KOPT-K1 (cell line): ENCODE measurements around the gene PAK1.

ENCODE experiments used
- H3K27ac ChIP-seq: fragments of 200-600 bp; sonication (generic); 2 replicates; pipeline ENCODE4 v1.5.1; 2016; ENCODE audit warnings: antibody characterized with exemption, mild to moderate bottlenecking, low read depth, low read length; ENCODE audit not compliant: poor library complexity, severe bottlenecking
- H3K36me3 ChIP-seq: fragments of 200-600 bp; sonication (generic); 2 replicates; pipeline ENCODE4 v1.5.1; 2017; ENCODE audit warnings: antibody characterized with exemption, mild to moderate bottlenecking, low read length, moderate library complexity; ENCODE audit not compliant: insufficient read depth
- H3K9me3 ChIP-seq: fragments of 200-600 bp; sonication (generic); 2 replicates; pipeline ENCODE4 v1.5.1; 2017; ENCODE audit warnings: antibody characterized with exemption, low read length, mild to moderate bottlenecking; ENCODE audit not compliant: insufficient read depth, poor library complexity, severe bottlenecking

PAK1 gene

DNA sequence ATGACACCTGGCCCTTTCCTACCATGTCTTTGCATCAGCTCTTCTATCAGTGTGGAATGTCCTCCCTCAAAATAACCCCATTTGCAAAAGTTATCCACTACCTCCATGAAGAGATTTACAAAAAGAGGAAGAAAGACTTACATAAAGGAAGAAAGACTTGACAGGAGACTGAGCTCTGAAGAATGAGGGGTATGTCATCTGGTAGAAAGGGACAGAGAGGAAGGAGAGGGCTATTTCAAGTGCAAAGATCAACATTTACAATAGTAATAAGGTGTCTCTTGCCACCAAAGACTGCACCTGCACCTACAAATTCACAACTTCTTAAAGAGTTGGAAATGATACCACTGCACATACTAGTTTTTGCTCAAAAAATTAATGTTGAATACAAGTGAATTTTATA lies 18.2 kb downstream of the PAK1 start:
- H3K36me3 ChIP-seq = no peaks in the 10 kb centered on the region
- H3K9me3 ChIP-seq = no peaks in the 10 kb centered on the region
- no peak overlapping the region for H3K27ac ChIP-seq

DNA sequence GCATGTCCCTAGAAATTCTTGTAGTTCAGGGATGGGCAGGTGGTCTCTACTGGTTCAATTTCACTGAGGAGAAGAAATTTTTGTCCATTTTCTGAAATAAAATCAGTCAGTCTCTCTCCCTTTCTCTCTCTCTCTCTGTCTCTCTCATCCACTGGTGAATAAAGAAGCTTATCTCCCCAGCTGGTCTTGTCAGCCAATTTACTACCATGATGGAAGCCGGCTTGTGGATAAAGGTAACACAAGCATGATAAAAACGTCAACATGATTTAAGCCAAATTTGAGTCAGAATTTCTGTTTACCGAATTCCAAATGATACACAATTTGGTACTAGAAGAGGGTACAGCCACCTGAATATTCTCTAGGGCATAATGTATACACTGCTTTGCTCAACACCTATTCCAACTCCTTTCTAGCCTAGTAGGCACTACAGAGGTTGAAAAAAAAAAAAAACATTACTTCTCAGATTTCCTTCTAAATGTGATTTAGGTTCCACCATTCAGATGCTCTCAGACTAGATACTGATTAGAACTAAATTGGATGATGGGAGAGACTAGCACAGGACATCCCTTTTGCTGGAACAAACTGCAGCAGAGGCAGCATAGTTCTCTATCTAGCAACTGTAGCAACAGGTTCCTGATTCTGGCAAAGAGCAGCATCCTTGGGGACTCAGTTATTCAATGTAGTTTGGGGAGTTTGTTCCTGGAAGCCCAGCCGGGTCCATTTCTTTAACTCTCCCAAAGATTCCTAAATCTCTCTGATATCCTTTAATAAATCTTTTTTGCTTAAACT lies 18.8 kb downstream of the PAK1 start:
- H3K9me3 ChIP-seq = no peaks in the 10 kb centered on the region
- no peak overlapping the region for H3K27ac ChIP-seq
- no peaks in the 10 kb centered on the region for H3K36me3 ChIP-seq

DNA sequence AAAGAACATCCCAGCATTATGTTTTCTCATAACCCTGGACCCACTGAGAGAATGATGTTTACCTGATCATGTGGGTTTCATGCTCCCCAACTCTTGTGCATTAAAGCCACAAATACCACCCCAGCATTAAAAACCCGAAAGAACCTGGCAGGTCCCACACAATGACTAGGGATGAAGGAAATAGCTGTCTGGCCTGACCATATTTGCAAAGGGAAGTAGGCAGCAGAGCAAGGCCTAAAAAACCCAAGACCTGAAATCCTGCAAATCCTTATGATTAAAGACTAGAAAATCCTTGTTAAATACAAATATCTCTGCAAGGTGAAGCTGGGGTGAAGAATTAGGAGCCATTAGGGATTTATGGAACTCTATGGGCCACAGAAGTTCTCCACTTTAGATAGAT lies 23.7 kb downstream of the PAK1 start:
- Histone ChIP-seq H3K27ac (no peak overlapping the region), H3K36me3 (no peaks in the 10 kb centered on the region), H3K9me3 (no peaks in the 10 kb centered on the region)

DNA sequence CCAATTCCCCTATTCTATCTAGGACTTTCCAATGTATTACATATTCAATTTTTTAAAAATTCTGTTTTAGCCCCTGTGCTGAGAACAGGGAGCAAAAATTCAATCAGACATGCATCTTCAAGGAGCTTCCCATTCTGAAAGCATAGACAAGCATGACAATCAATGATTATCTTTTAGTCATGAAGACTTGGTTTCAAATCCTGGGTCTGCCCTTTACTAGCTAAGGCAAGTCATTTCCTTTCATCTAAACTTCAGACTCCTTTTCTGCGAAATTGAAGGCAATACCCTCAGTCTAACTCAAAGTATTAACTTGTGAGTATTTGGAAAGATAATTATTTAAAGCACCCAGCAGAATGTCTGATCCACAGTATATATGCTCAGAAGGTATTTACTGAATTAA lies 24.1 kb downstream of the PAK1 start:
- Histone ChIP-seq H3K9me3 (no peaks in the 10 kb centered on the region), H3K36me3 (no peaks in the 10 kb centered on the region), H3K27ac (no peak overlapping the region)

DNA sequence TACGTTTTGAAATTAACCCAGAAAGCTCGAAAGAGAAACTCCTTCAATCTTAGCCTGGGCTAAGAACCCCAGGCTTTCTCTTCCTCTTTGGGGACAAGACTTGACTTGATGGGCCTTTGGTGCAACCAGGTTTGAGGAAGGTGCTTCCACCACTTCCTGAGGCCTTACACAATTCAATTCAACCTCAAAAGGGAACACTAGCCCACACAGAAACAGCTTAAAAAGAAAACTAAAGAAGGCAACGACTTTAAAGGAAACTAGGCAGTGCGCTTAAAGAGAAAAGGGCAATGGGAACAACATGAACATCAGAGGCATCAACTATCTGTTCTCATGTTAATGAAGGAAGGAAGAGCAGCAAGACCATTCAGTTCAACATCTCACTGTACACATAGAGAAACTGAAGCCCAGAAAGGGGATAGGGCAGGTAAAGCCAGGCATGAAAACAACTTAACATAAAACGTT lies 24.8 kb downstream of the PAK1 start:
- Histone ChIP-seq H3K27ac (peak overlapping the region; percentile 50), H3K9me3 (no peaks in the 10 kb centered on the region)

DNA sequence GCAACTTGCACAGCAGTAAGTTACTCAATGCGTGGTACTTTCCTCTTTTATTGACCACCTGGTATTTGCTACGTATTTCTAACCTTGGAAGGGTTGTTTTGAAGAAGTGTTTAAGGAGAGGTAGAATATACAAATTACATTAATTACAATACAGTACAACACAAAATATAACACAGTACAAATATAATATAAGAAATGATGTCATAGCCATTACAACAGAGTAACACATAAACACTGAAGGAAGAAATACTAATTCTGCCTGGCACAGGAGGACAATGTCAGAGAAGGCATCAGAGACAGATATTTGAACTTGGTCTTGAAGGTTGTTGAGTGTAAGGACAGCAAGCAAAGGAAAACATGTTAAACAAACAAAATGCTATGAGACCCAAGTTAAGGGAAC lies 25.6 kb downstream of the PAK1 start:
- Histone ChIP-seq H3K9me3 (no peaks in the 10 kb centered on the region), H3K27ac (no peak overlapping the region), H3K36me3 (no peaks in the 10 kb centered on the region)

More for the DNA sequence above, 24.8 kb downstream of the PAK1 start:
- H3K36me3 ChIP-seq = no peaks in the 10 kb centered on the region

DNA sequence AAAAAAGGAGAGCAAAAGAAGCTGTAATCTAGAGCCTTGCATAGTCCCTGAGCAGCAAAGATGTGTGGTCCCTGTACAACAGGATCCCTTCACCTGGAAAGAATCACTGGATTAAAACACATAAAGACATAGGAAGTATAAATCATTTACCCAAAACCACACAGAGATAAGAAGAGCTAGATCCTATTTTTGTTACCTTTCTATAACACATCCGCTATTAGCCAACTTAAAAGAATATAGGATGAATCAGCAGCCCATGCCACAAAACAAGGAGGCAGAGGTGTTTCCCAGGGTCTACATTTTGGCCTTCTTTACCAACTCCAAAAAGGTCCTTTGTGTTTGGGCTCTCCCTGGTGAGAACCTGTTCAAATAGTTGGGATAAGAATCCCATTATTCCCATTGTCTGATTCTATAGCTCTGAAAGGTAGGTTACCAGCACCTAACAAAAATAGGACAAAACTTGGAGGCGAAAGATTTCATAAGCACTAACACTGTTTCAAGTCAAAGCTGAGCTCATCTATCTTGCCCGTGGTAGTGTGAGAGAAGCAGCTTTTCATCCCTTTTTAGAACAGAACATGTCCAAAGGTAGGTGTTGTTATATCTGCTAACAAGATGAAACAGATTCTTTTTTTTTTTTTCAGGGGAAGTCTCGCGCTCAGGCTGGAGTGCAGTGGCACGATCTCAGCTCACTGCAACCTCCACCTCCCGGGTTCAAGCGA lies 26.8 kb downstream of the PAK1 start:
- Histone ChIP-seq H3K9me3 (no peaks in the 10 kb centered on the region), H3K36me3 (no peaks in the 10 kb centered on the region), H3K27ac (no peak overlapping the region)

DNA sequence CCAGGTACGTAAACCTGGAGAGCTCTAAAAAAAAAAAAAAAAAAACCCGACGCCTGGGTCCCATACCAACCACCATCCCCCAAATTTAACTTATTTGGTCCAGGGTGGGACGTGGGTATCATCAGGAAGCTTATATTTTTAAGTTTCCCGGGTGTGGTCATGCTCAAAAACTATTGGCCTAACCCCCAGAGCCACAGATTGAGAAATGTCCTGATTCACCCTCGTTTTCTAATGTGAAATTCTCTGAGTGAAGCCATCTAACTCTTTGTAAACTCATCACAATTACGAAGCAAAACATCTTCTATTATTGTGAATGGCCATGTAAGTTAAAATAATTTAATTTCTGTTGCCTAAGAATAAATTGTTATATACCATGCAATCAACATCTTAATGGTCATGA lies 29.6 kb downstream of the PAK1 start:
- Histone ChIP-seq H3K27ac (no peak overlapping the region), H3K36me3 (no peaks in the 10 kb centered on the region), H3K9me3 (no peaks in the 10 kb centered on the region)

DNA sequence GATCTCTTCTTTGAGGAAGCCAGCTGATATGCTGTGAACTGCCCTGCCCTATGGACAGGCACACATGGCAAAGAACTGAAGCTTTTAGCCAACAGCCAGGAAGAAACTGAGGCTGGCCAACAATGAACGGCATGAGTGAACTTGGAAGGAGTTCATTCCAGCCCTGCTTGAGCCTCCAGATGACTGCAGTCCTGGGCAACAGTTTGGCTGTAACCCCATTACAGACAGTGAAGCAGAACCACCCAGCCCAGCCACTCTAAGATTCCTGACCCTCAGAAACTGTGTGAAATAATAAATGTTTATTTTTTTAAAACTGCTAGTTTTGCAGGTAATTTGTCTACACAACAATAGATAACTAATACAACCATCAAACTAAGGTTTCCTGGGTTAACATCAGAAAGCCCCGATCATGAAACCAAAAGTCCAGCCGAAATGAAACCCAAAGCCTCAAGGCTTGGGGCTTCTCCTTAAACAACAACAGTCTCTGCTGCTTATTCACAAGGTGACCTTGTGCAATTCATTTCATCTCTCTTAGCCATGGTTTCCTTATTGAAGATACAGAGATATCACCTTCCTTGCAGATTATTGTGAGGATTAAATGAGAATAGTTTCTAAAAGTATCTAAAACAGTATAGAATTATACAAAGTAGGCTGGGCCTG lies 31.4 kb downstream of the PAK1 start:
- H3K36me3 ChIP-seq = no peaks in the 10 kb centered on the region
- no peak overlapping the region for H3K27ac ChIP-seq

DNA sequence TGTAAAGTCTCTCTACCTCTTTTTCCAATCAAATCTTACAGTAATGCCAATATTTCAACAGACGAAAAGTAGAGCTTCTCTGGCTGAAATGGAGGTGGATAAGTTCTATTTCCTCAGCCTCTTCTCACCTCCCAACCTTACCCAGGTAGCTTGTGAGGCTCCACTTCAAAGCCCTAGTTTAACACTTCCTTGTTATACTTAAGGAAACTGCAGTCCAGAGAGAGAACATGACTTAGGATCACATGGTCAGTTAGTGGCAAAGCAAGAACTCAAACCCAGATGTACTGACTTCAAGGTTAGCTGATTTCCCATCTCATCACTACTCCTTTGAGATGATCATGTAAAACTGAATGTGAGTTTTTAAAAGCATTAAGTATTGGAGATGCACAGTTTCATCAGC lies 32.5 kb downstream of the PAK1 start:
- H3K9me3 ChIP-seq = no peaks in the 10 kb centered on the region
- H3K27ac ChIP-seq = no peak overlapping the region
- no peaks in the 10 kb centered on the region for H3K36me3 ChIP-seq

More for the DNA sequence above, 31.4 kb downstream of the PAK1 start:
- H3K9me3 ChIP-seq = no peaks in the 10 kb centered on the region

DNA sequence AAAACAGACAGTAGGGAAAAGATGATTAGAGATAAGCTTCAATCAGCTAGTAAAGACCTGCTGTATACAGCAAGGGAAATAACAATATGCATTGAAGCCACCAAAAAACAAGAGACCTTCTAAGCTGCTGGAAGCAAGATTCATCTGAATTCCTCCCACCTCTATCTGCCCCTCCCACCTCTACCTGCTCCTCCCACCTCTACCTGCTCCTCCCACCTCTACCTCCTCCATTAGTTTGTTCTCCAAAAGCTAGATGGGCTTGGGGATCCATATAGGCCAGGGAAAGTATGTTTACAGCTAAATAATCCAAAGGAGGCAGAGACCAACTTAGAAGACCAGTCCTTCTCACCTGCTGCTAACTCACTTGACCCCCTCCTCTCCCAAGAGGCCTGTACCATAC lies 33.2 kb downstream of the PAK1 start:
- Histone ChIP-seq H3K27ac (no peak overlapping the region), H3K9me3 (no peaks in the 10 kb centered on the region), H3K36me3 (no peaks in the 10 kb centered on the region)

DNA sequence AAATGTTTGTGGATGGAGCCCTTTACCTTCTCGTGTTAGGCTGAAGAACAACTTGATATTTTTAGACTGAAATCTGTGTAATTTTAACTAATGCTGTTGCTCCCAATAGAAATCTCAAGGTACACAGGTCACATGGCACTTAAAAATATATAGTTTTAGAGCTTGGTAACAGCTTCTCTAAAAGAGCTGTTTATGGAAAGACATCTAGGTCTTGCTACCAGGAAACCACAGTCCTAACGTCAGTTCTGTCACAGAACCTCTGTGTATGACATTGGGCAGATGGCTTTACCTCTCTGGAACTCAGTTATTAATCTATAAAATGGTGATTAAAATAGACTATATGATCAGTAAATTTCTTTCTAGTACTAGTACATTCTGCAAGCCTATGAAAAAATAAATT lies 35.4 kb downstream of the PAK1 start:
- Histone ChIP-seq H3K9me3 (no peaks in the 10 kb centered on the region), H3K36me3 (no peaks in the 10 kb centered on the region), H3K27ac (peak overlapping the region; percentile 65)

DNA sequence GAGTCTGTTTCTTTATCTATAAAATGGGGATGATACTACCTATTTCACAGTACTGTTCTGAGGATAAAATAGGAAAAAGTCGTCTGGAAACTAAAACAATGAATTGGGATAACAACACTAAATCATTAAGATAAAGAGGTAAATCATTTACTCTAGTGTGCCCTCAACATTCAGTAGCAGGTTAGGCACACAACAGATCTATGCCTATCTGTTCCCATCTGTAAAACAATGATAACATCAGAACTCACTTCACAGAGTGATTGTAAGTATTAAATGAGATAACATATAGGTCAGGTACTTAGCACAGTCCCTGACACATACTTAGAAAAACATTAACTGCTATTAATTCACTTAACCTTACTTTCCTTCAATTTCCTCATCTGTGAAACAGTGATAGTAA lies 36.9 kb downstream of the PAK1 start:
- no peaks in the 10 kb centered on the region for H3K36me3 ChIP-seq
- H3K27ac ChIP-seq = peak overlapping the region; percentile 15
- H3K9me3 ChIP-seq = no peaks in the 10 kb centered on the region

DNA sequence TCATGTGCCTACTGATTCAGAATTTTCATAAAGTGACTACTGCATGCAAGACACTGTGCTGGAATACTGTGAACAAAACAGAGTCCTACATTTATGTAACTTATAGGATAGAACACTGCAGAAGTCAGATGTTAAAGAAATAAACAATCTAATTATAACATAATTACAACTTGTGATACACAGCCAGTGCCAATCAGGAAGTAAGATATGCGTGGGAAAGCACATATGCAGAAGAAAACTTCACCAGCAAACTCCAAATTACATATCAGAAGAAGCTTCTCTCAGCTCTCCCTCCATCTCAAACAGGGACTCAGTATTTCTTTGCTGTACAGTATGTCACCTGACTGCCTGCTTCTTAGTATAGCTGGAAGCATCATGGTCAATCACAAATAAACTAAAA lies 37.4 kb downstream of the PAK1 start:
- Histone ChIP-seq H3K9me3 (no peaks in the 10 kb centered on the region), H3K36me3 (no peaks in the 10 kb centered on the region), H3K27ac (peak overlapping the region; percentile 15)

DNA sequence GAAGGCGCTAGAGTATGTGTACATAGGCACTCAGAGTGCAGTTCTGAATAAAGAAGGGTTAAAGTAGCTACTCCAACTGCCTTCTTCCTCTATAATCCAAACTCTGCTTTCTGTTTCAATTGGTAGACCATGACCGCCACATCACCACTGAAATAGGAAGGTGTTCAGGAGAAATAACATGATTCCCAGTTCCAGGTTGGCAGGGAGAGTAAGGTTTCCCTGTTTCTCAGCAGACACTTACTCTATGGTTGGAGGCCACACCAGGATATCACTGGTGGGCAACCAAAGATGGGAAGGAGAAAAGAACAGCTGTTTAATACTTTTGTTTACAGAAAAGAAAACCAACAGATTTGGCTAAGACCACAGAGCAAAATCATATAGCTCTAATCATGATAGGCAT lies 37.9 kb downstream of the PAK1 start:
- Histone ChIP-seq H3K27ac (peak overlapping the region; percentile 15), H3K36me3 (no peaks in the 10 kb centered on the region), H3K9me3 (no peaks in the 10 kb centered on the region)
